ENCODE results near the gene MINDY4. TPM values are rescaled to one million over a fixed set of nuclear protein-coding genes. Genes with fewer than 3 reads are reported as not detected.

Gene MINDY4
- total RNA-seq, 2 donors from 2014 or later: 2.2 to 4.2 TPM

DNA sequence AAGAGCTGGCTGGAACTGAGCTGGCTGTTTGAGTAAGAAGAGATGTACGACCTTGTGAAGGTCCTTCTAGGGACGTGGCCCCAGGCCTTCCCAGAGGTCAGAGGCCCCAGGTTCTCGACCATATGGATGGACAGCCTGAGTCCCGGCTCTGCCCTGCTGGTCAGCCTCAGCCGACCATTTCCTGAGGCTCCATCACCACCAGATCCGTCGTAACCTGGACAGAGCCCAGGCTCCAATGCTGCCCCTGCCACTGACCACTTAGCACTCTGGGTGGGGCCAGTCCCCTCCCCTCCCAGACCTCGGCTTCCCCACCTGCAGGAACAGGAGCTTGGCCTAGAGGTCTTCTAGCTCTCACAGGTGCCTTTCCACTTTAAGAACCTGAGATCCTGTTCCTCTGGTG, 29.9 kb upstream of the MINDY4 start:
- no peak for DNase-seq

DNA sequence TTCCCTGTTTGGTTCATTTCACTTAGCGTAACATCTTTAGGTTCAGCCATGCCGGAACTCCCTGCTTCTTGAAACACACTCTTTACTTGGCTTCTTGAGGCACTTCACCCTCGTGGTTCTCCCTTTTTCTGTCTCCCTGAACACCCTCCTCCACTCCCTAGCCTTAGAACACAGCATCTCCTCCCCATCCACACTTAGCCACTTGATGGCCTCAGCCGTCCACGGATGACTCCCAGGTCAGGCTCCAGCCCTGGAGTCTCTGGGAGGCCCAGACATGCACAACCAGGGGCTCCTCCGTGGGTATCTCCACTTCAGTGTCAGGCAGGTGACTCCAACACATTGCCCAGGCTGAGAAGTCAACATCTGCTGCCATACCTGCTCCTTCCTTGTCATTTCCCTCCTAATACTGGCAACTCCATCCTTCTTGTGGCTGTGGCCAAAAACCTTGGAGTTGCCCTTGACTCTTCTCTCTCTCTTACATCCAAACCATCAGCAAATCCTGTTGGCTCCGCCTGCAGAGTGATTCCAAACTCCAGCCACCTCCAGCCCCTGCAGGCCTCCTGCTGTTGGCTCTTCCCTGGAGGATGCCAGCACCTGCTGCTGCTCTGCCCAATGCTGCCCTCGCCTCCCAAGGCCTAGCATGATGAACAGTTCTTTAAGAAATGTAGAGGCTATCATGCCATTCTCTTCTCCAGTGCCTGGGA, 27.7 kb upstream of the MINDY4 start:
- TF ChIP-seq, protein P1, sequence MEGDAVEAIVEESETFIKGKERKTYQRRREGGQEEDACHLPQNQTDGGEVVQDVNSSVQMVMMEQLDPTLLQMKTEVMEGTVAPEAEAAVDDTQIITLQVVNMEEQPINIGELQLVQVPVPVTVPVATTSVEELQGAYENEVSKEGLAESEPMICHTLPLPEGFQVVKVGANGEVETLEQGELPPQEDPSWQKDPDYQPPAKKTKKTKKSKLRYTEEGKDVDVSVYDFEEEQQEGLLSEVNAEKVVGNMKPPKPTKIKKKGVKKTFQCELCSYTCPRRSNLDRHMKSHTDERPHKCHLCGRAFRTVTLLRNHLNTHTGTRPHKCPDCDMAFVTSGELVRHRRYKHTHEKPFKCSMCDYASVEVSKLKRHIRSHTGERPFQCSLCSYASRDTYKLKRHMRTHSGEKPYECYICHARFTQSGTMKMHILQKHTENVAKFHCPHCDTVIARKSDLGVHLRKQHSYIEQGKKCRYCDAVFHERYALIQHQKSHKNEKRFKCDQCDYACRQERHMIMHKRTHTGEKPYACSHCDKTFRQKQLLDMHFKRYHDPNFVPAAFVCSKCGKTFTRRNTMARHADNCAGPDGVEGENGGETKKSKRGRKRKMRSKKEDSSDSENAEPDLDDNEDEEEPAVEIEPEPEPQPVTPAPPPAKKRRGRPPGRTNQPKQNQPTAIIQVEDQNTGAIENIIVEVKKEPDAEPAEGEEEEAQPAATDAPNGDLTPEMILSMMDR (IDR thresholded peaks at IDR 0.05): no peak
- no peaks in the 10 kb centered on the region for H3K36me3 ChIP-seq
- H3K9ac ChIP-seq (ENCODE audit: low read depth in 2 of 2, low read length in 2 of 2): no peak overlapping the region
- intact Hi-C loops (cut with DNase I): loop anchor here (10.0 kb wide), 1 partner anchor 179 kb away; no protein-coding TSS in a partner anchor
- H3K4me3 ChIP-seq: no peak overlapping the region
- DNase-seq: no peak
- H3K27me3 ChIP-seq: no peaks in the 10 kb centered on the region
- H3K4me1 ChIP-seq: no peaks in the 10 kb centered on the region
- no peaks in the 10 kb centered on the region for H3K9me3 ChIP-seq
- no peak overlapping the region for H3K27ac ChIP-seq

More for the DNA sequence above, 29.9 kb upstream of the MINDY4 start:
- no peaks in the 10 kb centered on the region for H3K4me1 ChIP-seq
- H3K9me3 ChIP-seq: no peaks in the 10 kb centered on the region
- intact Hi-C loops (cut with DNase I): loop anchor here (10.0 kb wide), 1 partner anchor 176 kb away; no protein-coding TSS in a partner anchor
- no peaks in the 10 kb centered on the region for H3K36me3 ChIP-seq
- TF ChIP-seq, protein P1 (IDR thresholded peaks at IDR 0.05): no peak
- no peak overlapping the region for H3K9ac ChIP-seq (ENCODE audit: low read depth in 2 of 2, low read length in 2 of 2)
- H3K27ac ChIP-seq: no peak overlapping the region
- H3K27me3 ChIP-seq: no peaks in the 10 kb centered on the region
- H3K4me3 ChIP-seq: no peak overlapping the region

DNA sequence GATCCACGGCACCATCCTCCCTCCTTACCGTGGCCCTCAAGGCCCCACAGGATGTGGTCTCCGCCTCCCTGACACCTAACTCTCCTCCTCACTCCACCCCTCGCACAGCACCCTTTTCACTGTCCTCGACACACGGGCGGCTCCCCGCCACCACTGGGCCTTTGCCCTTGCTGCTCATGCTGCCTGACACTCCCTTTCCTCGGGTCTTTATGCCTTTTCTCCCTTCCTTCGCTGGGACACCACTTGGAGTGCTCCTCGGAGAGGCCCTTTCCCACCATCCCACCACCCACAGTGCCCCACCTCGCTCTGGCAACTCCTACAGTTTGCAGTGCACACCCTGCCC, 27.2 kb upstream of the MINDY4 start:
- Histone ChIP-seq H3K9ac (ENCODE audit: low read depth in 2 of 2, low read length in 2 of 2) (no peak overlapping the region), H3K27me3 (no peaks in the 10 kb centered on the region), H3K27ac (no peak overlapping the region), H3K9me3 (no peaks in the 10 kb centered on the region), H3K36me3 (no peaks in the 10 kb centered on the region), H3K4me3 (no peak overlapping the region), H3K4me1 (no peaks in the 10 kb centered on the region)
- intact Hi-C loops (cut with DNase I): loop anchor here (10.0 kb wide), 1 partner anchor 179 kb away; no protein-coding TSS in a partner anchor
- TF ChIP-seq, protein P1 (IDR thresholded peaks at IDR 0.05): no peak
- no peak for DNase-seq

DNA sequence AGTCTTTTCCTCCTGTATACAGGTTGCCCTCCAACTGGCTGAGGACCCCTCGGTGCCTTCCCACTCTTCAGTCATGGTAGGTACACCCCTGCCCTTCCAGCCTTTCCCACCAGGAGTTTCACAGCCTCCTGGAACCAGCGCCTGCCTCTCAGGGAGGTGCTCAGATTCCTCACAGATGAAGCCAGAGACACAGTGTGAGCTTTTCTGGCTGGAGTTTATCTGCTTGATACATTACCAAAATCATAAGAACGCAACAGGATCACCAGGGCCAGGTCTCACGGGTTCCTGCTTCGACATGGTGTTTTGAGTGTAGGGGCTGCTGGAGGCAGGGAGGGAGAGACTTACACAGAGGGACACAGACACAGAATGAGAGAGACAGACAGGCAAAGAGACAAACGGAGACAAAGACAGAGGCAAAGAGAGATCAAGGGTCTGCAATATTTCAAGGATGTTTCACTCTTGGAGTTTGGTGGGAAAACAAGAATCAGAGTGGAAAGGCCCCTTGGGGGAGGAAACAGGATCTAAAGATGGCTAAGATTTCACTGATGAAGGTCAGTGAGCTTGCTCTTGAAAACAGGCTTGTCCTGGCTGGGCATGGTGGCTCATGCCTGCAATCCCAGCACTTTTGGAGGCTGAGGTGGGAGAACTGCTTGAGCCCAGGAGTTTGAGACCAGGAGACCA, 25.8 kb upstream of the MINDY4 start:
- no peaks in the 10 kb centered on the region for H3K4me1 ChIP-seq
- no peaks in the 10 kb centered on the region for H3K27me3 ChIP-seq
- H3K36me3 ChIP-seq: no peaks in the 10 kb centered on the region
- H3K27ac ChIP-seq: no peak overlapping the region
- H3K4me3 ChIP-seq: no peak overlapping the region
- TF ChIP-seq, protein P1 (IDR thresholded peaks at IDR 0.05): no peak
- no peak for DNase-seq
- no peaks in the 10 kb centered on the region for H3K9me3 ChIP-seq
- no peak overlapping the region for H3K9ac ChIP-seq (ENCODE audit: low read depth in 2 of 2, low read length in 2 of 2)
- intact Hi-C loops (cut with DNase I): loop anchor here (10.0 kb wide), 1 partner anchor 181 kb away; no protein-coding TSS in a partner anchor

DNA sequence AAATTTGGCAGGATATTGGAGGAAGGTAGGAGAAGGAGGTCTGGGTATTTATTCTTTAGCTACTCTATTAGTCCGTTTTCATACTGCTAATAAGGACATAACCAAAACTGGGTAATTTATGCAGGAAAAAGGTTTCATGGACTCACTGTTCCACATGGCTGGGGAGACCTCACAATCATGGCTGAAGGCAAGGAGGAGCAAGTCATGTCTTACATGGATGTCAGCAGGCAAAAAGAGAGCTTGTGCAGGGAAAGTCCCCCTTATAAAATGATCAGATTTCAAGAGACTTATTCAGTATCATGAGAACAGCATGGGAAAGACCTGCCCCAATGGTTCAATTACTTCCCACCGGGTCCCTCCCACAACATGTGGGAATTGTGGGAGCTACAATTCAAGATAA, 21.2 kb upstream of the MINDY4 start:
- Histone ChIP-seq H3K9me3 (no peaks in the 10 kb centered on the region), H3K4me3 (no peak overlapping the region), H3K4me1 (no peaks in the 10 kb centered on the region), H3K9ac (ENCODE audit: low read depth in 2 of 2, low read length in 2 of 2) (no peak overlapping the region), H3K27ac (peak overlapping the region; percentile 51), H3K36me3 (no peaks in the 10 kb centered on the region), H3K27me3 (no peaks in the 10 kb centered on the region)
- TF ChIP-seq, protein P1 (IDR thresholded peaks at IDR 0.05): no peak
- intact Hi-C loops (cut with DNase I): no loop called here
- no peak for DNase-seq
